Activated naive CD4-positive, alpha-beta T cell treated with Interleukin-2 at 50 U/mL for 16 hours (primary cell): Measurements from ENCODE around the gene MYO6.

Source experiments
- DNase-seq: peaks from one replicate; pipeline ENCODE4 v3.0.0-alpha.2; 2020

MYO6 gene

GRCh38 chr6:75830959-75831885, 82.2 kb downstream of the MYO6 start:
- peak; percentile 9 for DNase-seq

DNA sequence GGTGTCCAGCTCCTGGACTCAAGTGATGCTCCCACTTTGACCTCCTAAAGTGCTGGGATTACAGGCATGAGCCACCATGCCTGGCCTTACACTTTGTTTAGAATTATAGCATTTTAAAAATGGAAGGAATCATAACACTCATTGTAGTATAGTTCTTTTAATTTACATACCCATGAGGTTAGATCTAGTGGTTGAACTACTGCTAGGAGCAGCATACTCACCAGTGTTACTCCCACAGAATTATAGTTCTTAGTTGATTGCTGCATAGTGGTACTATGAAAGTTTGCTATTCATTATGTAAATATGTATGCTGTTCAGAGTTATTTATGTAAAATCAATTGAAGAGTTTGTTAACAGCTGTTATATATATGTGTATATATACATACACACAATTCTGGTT, 85.4 kb downstream of the MYO6 start:
- no peak for DNase-seq

- DNase-seq, result no peak
These were observed 93.2 kb downstream of the MYO6 start for GRCh38 chr6:75842191-75842590.

DNA sequence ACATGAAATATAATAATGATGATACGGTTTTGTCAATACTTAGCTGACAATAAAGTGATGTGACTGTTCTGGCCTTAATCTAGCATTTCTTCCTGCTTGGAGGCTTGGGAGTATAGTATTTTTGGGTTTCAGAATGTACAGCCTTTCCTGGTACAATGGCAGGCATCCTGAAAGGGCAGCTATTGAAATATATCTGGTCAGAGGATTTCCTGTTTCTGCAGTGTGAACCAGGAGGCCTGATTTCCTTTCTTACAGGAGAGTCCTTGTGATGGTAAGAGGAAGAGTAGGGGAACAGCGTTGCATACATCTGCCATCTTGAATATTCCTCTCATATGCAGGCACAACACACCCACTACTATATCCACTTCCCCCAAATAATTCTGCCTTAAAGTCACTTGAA, 93.7 kb downstream of the MYO6 start:
- no peak for DNase-seq

GRCh38 chr6:75843396-75843795, 94.4 kb downstream of the MYO6 start:
- DNase-seq, result no peak

- DNase-seq, result no peak
These were observed 99.2 kb downstream of the MYO6 start for GRCh38 chr6:75848274-75848673.

DNA sequence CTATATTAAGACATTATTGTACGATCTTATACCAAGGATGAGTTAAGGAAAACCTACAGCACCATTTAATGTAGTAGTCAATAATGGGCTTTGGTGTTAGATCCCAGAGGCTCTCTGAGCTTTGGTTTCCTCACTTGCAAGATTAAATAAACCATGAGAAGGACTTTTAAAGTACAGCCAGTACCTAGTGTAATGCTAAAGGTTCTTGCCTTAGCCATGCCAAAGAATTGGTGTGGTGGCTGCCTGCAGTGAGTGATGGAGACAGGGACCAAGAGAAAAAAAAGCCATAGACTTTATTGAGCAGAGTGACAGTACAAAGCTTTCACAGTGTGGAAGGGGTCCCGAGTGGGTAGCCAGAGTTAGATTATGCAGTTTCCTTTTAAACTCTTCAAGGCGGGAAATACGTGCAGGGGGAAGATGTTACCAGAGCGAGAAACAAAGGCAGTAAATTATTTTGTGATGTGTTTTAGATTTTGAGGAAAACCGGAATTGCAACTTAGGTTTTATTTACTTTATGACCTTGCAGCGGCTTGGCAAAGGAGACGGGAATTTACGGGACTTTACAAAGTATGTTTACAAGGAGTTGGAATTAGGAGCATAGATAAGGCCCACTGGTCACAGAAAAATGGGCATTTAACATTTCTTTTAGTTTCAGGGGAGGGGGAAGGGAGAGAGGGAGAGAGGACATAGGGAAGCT, 100.4 kb downstream of the MYO6 start:
- DNase-seq, result no peak

DNA sequence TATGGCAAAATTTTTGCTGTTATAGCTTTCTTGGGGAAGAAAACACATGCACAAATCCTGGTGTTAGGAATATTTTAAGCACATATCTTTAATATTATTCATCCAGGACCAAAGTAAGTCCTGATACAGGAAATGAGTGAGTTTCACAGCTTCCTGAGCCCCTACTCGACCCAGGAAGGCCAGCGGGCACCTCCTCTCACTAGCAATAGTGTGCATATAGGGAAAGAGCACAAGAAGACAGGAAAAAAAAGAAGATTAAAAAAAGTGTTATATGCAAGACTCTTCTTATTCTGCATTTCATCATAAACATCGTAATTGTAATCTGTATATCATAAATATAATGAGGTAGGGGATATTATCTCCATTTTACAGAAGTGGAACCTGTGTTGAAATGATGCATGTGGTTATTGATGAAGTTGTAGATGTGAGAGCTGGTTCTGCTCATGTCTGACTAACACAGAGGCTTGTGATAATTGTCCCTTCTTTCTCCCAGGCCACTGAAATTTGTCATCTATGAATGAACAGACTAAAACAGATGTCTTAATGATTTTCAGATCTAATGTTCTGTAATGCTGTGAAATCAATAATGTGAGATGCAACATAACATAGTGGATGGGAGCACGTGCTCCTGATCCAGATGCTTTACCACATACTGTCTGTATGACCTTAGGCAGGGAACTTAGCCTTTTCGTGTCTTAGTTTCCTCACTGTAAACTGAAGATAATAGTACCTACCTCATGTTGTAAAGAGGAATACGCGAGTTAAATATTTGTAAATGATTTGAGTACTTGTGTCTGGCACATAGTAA, 101.2 kb downstream of the MYO6 start:
- DNase-seq, result no peak

GRCh38 chr6:75852721-75853120, 103.7 kb downstream of the MYO6 start:
- no peak for DNase-seq

DNA sequence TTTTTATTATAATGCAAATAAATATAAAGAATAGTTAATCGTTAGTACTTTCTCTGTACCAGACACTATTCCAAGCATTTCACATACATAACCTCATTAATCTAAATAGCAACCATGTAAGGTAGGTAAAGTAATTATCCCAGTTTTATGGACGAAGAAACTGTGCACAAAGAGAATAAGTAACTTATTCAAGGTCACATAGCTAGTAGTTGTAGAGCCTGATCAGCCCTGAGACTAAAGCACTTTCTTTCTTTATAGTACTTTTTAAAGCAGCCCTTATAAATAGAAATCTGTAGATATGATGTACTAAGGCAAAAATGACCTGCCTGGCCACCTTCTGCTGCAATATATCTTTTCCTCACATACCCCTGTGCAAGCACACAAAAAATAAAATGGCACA, 104.8 kb downstream of the MYO6 start:
- DNase-seq, result no peak

- DNase-seq, result no peak
These were observed 106.0 kb downstream of the MYO6 start for GRCh38 chr6:75855052-75855451.

- DNase-seq, result no peak
These were observed 107.9 kb downstream of the MYO6 start for GRCh38 chr6:75856902-75857301.

GRCh38 chr6:75863001-75863400, 114.0 kb downstream of the MYO6 start:
- DNase-seq, result no peak

DNA sequence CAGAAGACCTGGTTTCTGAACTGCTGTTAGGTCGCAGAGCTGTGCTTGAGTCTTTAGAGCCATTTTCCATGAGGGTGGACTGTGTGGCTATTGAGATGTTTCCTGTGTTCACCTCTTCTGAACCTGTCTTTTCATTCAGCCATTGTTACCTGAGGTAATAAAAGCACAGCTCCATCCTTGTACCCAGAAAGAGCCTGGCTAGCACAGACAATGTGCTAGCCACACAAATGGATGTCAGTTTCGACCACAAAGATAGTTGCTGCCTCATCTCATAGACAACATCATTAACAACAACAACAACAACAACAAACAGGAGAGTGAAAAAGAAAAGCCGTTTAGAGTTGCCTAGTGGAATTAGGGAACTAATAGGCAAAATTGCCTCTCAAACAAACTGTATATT, 114.7 kb downstream of the MYO6 start:
- no peak for DNase-seq

DNA sequence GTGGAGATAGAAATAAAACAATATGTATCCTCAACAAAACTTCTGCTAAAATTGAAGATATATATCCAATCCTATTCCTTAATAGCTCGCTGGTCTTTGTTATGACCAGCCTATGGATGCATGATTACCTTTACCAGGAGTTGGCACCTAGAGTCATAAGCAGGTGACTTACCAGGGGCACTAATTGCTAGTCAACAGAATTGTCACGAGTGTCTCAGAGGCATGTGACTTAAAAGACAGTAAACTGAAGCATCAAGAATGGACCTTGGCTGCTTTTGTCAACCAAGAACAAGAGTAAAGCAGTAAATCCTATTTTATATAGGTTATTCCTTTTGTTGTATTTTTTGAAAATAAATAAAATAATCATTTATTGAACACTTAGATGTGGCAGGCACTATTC, 115.4 kb downstream of the MYO6 start:
- no peak for DNase-seq

- DNase-seq, result no peak
These were observed 121.3 kb downstream of the MYO6 start for GRCh38 chr6:75870389-75870788.

DNA sequence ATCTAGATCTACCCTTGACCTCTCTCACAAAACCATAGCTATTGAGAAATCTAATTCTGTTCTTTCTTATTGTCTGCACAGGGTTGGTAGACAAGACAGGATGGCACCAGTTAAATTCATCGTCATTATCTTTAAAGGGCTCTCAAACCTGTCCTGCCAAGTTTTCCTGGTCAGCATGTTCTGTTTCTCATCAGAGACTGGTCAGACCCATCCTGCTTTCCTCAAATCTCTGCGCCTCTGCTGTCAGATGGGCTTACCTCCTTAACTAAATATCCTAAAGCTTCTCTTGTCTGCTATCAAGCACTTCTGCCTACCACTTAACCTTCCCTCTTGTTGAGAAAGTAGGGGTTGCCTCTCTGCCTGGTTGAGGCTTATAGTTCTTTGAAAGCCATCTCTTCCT, 125.2 kb downstream of the MYO6 start:
- DNase-seq, result no peak

- no peak for DNase-seq
These were observed 127.1 kb downstream of the MYO6 start for GRCh38 chr6:75876152-75876551.

- no peak for DNase-seq
These were observed 131.3 kb downstream of the MYO6 start for GRCh38 chr6:75880305-75880704.

GRCh38 chr6:75882734-75883133, 133.7 kb downstream of the MYO6 start:
- DNase-seq, result no peak

DNA sequence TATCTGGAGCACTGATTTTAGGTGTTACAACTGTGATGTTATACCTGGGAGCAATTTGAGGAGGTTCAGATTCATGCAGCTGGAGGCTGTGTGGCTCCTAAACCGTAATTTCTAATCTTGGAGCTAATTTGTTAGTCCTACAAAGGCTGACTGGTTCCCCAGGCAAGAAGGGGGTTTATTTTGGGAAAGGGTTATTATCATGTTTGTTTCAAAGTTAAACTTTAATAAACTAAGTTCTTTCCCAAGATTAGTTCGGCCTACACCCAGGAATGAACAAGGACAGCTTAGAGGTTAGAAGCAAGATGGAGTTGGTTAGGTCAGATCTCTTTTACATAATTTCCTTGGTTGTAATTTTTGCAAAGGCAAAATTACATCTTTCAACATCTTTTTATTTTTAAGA, 135.8 kb downstream of the MYO6 start:
- DNase-seq, result no peak

- no peak for DNase-seq
These were observed 143.3 kb downstream of the MYO6 start for GRCh38 chr6:75892384-75892783.

DNA sequence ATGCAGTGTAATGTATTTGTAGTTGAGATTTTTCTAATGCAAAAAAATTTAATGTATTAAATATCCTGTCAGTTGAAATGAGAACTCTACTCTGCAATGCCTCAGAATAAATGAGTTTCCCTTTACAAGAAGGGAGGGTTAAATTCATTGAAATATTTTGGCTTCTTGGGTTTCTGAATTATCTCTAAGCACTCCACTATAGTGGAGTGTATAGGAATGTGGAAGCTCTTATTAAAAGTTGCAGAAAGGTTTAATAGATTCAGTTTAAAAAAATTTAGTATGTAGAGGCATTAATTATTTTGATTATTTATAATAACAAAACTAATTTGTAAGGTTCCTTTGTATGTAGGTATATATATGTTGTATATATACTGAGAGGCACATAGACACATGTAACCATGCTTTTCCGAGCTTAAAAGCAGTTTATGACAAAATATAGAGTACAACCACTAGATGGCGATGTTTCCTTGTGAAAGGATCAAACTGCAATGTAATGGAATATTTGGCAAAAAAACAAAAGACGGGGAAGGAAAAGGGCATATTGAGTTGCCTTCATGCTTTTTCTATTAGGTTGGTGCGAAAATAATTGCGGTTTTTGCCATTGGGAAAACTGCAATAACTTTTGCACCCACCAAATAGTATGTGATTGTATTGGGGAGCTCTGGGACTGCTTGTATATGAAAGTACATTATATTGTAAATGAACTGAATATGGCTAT, 144.2 kb downstream of the MYO6 start:
- no peak for DNase-seq
